NCI-H1092 treated with DMSO at 0.1 percent for 48 hours (cell line): ENCODE data around the gene KRTAP3-3.
"Not testable (repeated sequence)": the region's sequence is repeated elsewhere in the genome, so short reads cannot be mapped to it uniquely, and the experiment has no call there.

ENCODE experiments used
- DNase-seq: peaks from one replicate; lab custom pipeline; 2025; lab: John Stamatoyannopoulos, UW

The KRTAP3-3 gene

GRCh38 chr17:40993839-40994238, at the start of gene KRTAP3-3:
Gene KRTAP3-3 (minus strand): TSS chr17:40994164. CDS start chr17:40994097, 67 bp downstream.
- DNase-seq = no peak

- DNase-seq = no peak
These were observed 49.0 kb upstream of the KRTAP3-3 start for GRCh38 chr17:41042953-41043352.

- not testable (repeated sequence) for DNase-seq
These were observed 47.0 kb upstream of the KRTAP3-3 start, which contains the start of gene KRTAP1-1 for GRCh38 chr17:41040783-41041571. Gene KRTAP1-1 (minus strand): TSS chr17:41041450. CDS start chr17:41041397, 53 bp downstream.

DNA sequence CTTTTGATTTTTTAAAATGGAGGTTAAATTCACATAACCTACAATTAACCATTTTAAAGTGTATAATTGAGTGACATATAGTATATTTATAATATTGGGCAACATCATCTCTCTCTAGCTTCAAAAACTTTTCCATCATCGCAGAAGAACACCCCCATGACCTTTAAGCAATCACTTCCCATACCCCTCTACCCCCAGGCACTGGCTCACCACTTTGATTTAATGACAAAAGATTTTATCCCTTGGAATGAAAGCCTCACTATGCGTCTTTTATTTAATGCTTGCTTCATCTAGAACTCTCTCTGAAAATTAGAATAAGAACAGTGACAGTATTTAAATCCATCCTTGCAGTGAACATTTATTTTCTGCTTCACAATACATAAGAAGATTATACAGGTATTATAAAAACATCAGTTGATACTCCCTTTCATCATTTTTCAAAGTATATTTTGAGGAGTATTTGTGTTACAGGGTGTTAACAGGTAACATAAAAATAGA, 43.9 kb upstream of the KRTAP3-3 start:
- DNase-seq = no peak

GRCh38 chr17:41034346-41034935, 40.5 kb upstream of the KRTAP3-3 start, which contains the start of gene KRTAP1-3:
Gene KRTAP1-3 (minus strand): TSS chr17:41034874. CDS start chr17:41034821, 53 bp downstream.
- DNase-seq = not testable (repeated sequence)

DNA sequence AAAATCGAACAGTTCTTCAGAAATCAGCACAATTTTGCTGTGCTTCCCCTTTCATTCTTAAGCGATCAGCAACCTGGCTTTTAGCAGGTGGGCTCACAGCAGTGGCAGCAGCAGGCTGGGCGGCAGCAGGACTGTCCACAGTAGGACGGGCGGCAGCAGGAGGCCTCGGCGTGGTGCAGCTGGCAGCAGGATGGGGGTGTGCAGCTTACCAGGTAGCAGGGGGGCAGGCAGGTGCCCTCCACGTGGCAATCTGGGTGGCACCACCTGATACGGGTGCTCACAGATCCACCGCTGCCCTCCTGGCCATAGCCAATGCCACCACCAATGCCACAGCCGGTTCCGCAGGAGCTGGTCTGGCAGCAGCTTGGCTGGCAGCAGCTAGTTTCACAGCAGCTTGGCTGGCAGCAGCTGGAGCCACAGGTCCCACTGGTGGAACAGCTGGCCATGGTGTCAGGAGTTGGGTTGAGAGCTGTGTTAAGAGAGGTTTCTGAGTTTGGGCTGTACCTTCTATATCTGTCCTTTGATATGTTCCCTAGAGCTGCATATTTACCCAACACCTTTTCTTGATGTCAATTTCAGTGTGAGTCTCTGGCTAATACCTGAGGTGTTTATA, 35.8 kb upstream of the KRTAP3-3 start, which contains the start of gene KRTAP1-4:
Gene KRTAP1-4 (minus strand): TSS at position 563 of the 613 bp plus-strand sequence. CDS start 117 bp downstream, at position 446.
- no peak for DNase-seq

DNA sequence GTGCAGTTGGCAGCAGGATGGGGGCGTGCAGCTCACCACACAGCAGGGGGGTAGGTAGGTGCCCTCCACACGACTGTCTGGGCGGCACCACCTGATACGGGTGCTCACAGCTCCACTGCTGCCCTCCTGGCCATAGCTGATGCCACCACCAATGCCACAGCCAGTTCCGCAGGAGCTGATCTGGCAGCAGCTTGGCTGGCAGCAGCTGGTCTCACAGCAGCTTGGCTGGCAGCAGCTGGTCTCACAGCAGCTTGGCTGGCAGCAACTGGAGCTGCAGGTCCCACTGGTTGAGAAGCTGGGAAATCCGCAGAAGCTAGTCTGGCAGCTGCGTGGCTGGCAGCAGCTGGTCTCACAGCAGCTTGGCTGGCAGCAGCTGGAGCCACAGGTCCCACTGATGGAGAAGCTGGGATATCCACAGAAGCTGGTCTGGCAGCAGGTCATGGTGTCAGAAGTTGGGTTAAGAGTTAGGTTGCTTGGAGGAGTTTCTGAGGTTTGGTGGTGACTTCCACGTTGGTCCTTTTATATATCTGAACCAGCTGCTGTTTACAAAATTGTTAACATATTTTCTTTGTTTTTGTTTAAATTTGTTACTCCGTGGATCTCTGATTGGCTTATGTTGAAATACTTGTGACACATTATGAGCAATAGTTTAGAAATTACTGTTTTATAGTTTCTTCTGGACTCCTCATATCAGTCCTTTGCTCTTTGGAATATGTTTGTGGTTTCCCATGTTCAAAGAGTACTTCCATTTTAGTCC, 32.9 kb upstream of the KRTAP3-3 start, which contains the start of gene KRTAP1-5:
Gene KRTAP1-5 (minus strand): TSS at position 494 of the 757 bp plus-strand sequence. CDS start 53 bp downstream, at position 441.
- DNase-seq = no peak

- no peak for DNase-seq
These were observed 30.7 kb upstream of the KRTAP3-3 start for GRCh38 chr17:41024697-41025096.

DNA sequence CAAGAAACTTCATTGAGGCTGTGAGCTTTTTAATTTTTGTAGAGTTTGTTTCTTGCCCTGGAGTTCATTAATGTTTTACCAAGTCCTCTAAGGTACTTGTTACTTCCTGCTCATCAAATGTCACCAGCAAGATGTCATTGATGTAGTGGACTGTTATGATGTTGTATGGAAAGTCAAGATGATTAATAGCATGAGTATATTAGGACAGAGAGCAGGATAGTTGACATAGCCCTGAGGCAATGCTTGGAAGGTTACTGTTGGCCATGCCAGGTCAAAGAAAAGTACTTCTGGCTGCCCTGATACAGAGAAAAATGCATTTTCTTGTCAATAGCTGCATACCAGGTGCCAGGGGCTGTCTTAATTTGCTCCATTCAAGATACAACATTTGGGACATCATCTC, 26.4 kb upstream of the KRTAP3-3 start:
- DNase-seq = no peak

GRCh38 chr17:41019415-41019814, 25.5 kb upstream of the KRTAP3-3 start:
- DNase-seq = no peak

DNA sequence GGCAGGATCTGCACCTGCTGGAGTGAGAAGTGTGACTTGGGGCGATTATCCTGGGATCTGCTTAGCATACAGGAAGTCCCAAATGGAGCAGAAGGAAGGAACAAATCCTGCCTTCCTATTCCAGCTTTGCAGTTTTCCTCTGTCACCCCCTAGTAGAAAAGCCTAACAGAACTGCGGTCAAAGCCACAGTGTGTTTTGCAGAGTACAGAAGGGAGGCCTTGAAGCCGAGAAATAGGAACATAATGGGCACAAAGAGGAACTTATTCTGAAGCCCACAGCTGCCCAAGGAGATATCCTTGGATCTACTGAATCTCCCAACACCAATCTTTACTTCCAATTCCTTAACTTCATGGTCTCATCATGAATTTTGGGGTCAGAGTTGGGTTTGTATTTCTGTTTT, 24.6 kb upstream of the KRTAP3-3 start:
- DNase-seq = no peak

DNA sequence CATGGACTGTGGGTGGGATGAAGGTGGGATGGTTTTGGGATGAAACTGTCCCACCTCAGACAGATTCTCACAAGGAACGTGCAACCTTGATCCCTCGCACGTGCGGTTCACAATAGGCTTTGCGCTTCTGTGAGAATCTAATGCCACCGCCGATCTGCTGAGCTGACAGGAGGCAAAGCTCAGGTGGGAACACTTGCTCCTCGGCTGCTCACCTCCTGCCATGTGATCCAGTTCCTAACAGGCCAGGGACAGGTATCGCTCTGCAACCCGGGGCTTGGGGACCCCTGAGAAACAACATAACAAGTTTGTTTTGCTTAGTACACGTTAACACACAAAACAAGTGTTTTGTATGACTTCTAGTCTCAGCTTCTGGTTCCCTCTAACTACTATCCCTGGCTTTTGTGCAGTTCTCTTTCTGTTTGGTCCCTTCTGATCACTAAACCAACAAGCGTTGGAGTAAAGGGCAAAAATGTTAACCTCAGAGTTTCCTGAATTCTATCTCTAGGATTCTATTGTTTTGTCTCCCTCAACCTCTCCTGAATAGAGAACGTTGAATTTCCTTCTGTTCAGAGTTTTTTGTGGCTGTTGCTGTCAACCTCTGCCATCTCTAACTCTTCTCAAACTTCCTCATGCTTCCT, 22.7 kb upstream of the KRTAP3-3 start:
- DNase-seq = no peak

DNA sequence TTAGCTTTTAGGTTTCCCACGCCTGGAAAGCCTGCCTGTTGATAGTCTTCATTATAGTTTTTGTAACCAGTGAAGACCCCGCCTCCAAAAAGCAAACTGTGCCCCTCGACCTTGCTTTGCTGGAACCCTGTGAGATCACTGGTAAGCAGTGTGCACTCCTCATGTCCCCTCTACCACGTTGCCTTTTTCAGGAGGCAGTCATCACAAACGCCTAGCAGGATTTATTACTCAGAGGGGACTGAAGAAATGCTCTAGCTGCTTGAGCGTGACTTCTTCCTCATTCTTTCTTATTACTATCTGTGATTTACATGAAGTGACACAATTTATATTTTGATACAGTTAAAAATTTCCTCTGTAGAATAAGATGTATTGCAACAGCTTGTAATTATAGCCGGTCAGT, 21.5 kb upstream of the KRTAP3-3 start:
- DNase-seq = no peak

- no peak for DNase-seq
These were observed 19.6 kb upstream of the KRTAP3-3 start for GRCh38 chr17:41013606-41014005.

DNA sequence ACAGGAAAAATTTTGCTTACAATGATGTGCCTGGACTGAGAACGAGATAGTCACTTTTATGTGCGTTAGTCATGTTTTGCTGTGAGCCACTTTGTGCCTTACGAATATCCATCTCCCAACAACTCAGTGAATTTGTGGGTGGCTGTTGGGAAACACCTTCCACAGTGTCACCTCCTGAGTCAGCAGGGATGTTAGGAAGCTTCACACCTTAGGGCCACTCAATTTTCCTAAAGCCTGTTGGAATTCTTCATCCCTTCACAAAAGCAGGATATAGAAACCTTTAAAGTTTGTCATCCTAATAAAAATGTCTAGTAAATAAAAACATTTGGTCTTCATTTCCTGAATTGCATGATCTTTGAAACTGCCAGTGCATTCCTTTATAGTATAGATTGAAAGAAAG, 19.2 kb upstream of the KRTAP3-3 start:
- DNase-seq = no peak

DNA sequence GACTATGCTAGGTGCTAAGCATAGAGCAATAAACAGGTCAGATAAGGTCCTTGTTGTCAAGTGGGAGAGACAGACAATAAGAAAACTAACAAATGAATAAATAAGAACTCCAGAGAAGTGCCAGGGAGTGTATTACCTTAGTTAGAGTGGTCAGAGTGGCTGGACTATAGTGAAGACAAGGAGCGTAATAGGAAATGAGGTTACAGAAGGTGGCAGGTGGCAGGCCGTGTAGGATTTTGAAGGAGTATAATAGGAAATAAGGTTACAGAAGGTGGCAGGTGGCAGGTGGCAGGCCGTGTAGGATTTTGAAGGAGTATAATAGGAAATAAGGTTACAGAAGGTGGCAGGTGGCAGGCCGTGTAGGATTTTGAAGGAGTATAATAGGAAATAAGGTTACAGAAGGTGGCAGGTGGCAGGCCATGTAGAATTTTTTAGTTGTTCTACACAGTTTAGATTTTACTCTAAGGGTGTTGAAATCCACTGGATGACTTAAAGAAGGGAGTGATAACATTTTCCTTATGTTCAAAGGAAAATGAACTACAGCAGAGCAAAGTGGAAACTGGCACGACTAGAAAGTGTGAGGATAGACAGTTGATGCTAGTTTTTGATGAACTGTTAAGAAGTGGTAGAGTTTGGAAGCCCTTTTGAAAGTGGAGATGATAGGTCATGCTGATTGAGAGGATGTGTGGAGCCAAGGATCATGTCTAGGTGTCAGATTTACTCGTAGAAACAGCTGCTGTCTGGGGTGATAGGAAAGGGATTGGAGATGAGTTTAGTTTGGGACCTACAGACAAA, 18.6 kb upstream of the KRTAP3-3 start:
- DNase-seq = no peak

DNA sequence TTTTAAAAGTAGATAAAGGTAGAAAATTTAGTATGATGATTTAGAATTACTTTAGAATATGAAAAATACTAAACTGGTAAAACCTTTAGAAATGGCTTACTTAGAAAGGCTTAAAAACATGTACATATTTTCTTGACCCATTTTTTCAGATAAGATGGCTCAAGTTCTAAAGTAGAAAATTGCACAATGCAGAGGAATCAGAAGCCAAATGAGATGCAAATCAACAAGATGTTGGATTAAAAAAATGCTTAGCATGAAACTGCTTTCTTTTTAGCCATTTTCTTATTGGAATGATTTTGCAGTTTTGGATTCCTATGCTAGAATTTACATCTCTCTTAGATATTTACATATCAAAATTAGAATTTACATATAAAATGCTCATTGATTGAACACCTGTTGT, 16.5 kb upstream of the KRTAP3-3 start:
- DNase-seq = no peak

- no peak for DNase-seq
These were observed 16.0 kb upstream of the KRTAP3-3 start for GRCh38 chr17:41009936-41010335.

GRCh38 chr17:41009301-41009760, 15.4 kb upstream of the KRTAP3-3 start:
- DNase-seq = no peak

DNA sequence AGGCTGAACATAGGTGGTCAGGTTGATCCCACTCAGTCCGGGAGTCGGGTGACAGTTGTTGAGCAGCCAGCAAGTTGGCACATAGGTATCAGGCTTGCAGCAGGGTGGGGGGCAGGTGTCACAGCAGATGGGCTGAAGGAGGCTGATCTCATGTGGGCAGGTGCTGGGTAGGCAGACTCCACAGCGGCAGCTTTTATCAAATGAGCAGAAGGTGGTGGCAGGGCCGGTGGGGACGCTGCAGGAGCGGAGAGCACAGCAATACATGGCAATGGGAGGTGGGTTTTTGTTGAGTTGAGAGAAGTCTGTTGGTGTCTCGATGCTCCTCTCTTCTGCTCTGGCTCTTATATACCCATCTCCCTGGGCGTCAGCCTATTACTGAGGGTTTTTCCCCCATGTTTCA, 14.8 kb upstream of the KRTAP3-3 start, which contains the start of gene KRTAP3-1:
Gene KRTAP3-1 (minus strand): TSS at position 318 of the 400 bp plus-strand sequence. CDS start 54 bp downstream, at position 264.
- no peak for DNase-seq
